ENCODE measurements around the gene MYO5B.

- TF ChIP-seq CTCF (optimal IDR thresholded peaks at IDR 0.05 in 1 of 3, IDR thresholded peaks at IDR 0.05 in 1 of 3, conservative IDR thresholded peaks at IDR 0.05 in 1 of 3; ENCODE audit: extremely low read depth in 1 of 3, insufficient read depth in 2 of 3, low read length in 3 of 3) (no peak), EZH2 (IDR thresholded peaks at IDR 0.05; ENCODE audit: low read length) (no peak)
These were observed 320.7 kb downstream of the MYO5B start for GRCh38 chr18:49874238-49874637.

Data from keratinocyte (primary cell).